ENCODE results near the gene L1CAM.

GRCh38 chrX:153884136-153884535 is 1.8 kb downstream of the L1CAM start:
- TF ChIP-seq, protein P1, sequence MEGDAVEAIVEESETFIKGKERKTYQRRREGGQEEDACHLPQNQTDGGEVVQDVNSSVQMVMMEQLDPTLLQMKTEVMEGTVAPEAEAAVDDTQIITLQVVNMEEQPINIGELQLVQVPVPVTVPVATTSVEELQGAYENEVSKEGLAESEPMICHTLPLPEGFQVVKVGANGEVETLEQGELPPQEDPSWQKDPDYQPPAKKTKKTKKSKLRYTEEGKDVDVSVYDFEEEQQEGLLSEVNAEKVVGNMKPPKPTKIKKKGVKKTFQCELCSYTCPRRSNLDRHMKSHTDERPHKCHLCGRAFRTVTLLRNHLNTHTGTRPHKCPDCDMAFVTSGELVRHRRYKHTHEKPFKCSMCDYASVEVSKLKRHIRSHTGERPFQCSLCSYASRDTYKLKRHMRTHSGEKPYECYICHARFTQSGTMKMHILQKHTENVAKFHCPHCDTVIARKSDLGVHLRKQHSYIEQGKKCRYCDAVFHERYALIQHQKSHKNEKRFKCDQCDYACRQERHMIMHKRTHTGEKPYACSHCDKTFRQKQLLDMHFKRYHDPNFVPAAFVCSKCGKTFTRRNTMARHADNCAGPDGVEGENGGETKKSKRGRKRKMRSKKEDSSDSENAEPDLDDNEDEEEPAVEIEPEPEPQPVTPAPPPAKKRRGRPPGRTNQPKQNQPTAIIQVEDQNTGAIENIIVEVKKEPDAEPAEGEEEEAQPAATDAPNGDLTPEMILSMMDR (IDR thresholded peaks at IDR 0.05): no peak
- no peak for TF ChIP-seq EZH2 (IDR thresholded peaks at IDR 0.05; ENCODE audit: borderline replicate concordance, insufficient read depth, low read depth, low read length, poor library complexity, severe bottlenecking)
